H9 (cell line): ENCODE data around the gene NINL. TPM values are rescaled to one million over a fixed set of nuclear protein-coding genes. Genes with fewer than 3 reads are reported as not detected.
A peak's percentile ranks its signal among the peaks of the same experiment; 100 is the strongest.

ENCODE experiments used
- DNase-seq: peaks from one replicate; pipeline ENCODE4 v3.0.0-alpha.2; 2017
- H2AFZ ChIP-seq: one replicate; pipeline ENCODE4 v1.6.1; 2013; ENCODE audit warnings: mild to moderate bottlenecking, low read length, control low read depth, moderate library complexity
- H2AK5ac ChIP-seq: 2 replicates; pipeline ENCODE4 v1.6.1; 2013; ENCODE audit warnings: low read length, control low read depth, mixed read lengths; ENCODE audit not compliant: insufficient read length
- H2BK120ac ChIP-seq: one replicate; pipeline ENCODE4 v1.6.1; 2013; ENCODE audit warnings: low read depth, mild to moderate bottlenecking, low read length, control low read depth, inconsistent platforms; ENCODE audit not compliant: poor library complexity, severe bottlenecking
- H2BK12ac ChIP-seq: 2 replicates; pipeline ENCODE4 v1.6.1; 2013; ENCODE audit warnings: low read length, control low read depth, mixed read lengths, low read depth; ENCODE audit not compliant: insufficient read length
- H2BK15ac ChIP-seq: 2 replicates; pipeline ENCODE4 v1.6.1; 2013; ENCODE audit warnings: low read depth, low read length, control low read depth
- H2BK20ac ChIP-seq: one replicate; pipeline ENCODE4 v1.6.1; 2013; ENCODE audit warnings: low read depth, mild to moderate bottlenecking, low read length, control low read depth, inconsistent platforms; ENCODE audit not compliant: poor library complexity, severe bottlenecking
- H2BK5ac ChIP-seq: 2 replicates; pipeline ENCODE4 v1.6.1; 2013; ENCODE audit warnings: low read length, control low read depth, mixed read lengths; ENCODE audit not compliant: insufficient read length
- H3K14ac ChIP-seq: 2 replicates; pipeline ENCODE4 v1.6.1; 2013; ENCODE audit warnings: low read length, control low read depth; ENCODE audit not compliant: insufficient read depth
- H3K18ac ChIP-seq: 2 replicates; pipeline ENCODE4 v1.6.1; 2013; ENCODE audit warnings: low read depth, mild to moderate bottlenecking, mixed read lengths, low read length, control low read depth; ENCODE audit not compliant: insufficient read length
- H3K23ac ChIP-seq: 2 replicates; pipeline ENCODE4 v1.6.1; 2013; ENCODE audit warnings: low read length, control low read depth, mixed read lengths, low read depth; ENCODE audit not compliant: insufficient read length
- H3K23me2 ChIP-seq: 2 replicates; pipeline ENCODE4 v1.6.1; 2013; ENCODE audit warnings: low read depth, mild to moderate bottlenecking, mixed read lengths, low read length, control low read depth; ENCODE audit not compliant: insufficient read length, poor library complexity, severe bottlenecking
- H3K27ac ChIP-seq: 2 replicates; pipeline ENCODE4 v1.5.1; 2013; ENCODE audit warnings: low read length, control low read depth, mixed read lengths, low read depth; ENCODE audit not compliant: insufficient read length
- H3K27me3 ChIP-seq: 2 replicates; pipeline ENCODE4 v1.6.1; 2013; ENCODE audit warnings: low read length, control low read depth, inconsistent platforms; ENCODE audit not compliant: insufficient read depth
- H3K4ac ChIP-seq: 2 replicates; pipeline ENCODE4 v1.6.1; 2013; ENCODE audit warnings: low read depth, mild to moderate bottlenecking, control low read depth, inconsistent platforms, low read length, moderate library complexity
- H3K4me1 ChIP-seq: 2 replicates; pipeline ENCODE4 v1.6.1; 2013; ENCODE audit warnings: low read length, control low read depth, inconsistent platforms; ENCODE audit not compliant: insufficient read depth
- H3K4me2 ChIP-seq: 2 replicates; pipeline ENCODE4 v1.6.1; 2013; ENCODE audit warnings: low read length, control low read depth, mixed read lengths; ENCODE audit not compliant: insufficient read length, insufficient read depth
- H3K56ac ChIP-seq: 2 replicates; pipeline ENCODE4 v1.6.1; 2013; ENCODE audit warnings: low read depth, mild to moderate bottlenecking, mixed read lengths, low read length, control low read depth; ENCODE audit not compliant: insufficient read length
- H3K79me1 ChIP-seq: 2 replicates; pipeline ENCODE4 v1.6.1; 2013; ENCODE audit warnings: low read depth, mild to moderate bottlenecking, moderate library complexity, low read length, control low read depth, inconsistent platforms; ENCODE audit not compliant: insufficient read depth, poor library complexity, severe bottlenecking
- H3K79me2 ChIP-seq: 2 replicates; pipeline ENCODE4 v1.6.1; 2013; ENCODE audit warnings: low read length, control low read depth, inconsistent platforms; ENCODE audit not compliant: insufficient read depth
- H3K9ac ChIP-seq: 2 replicates; pipeline ENCODE4 v1.6.1; 2013; ENCODE audit warnings: low read length, control low read depth, mixed read lengths; ENCODE audit not compliant: insufficient read length; ENCODE audit errors: extremely low read depth
- H3K9me3 ChIP-seq: one replicate; pipeline ENCODE4 v1.6.1; 2013; ENCODE audit warnings: low read depth, low read length, inconsistent platforms; ENCODE audit not compliant: control insufficient read depth
- H3T11ph ChIP-seq: one replicate; pipeline ENCODE4 v1.6.1; 2013; ENCODE audit warnings: mild to moderate bottlenecking, low read length, control low read depth, inconsistent platforms
- H4K20me1 ChIP-seq: one replicate; pipeline ENCODE4 v1.6.1; 2013; ENCODE audit not compliant: control insufficient read depth, insufficient read length, insufficient read depth
- H4K5ac ChIP-seq: 2 replicates; pipeline ENCODE4 v1.6.1; 2013; ENCODE audit warnings: low read depth, mild to moderate bottlenecking, mixed read lengths, low read length, control low read depth; ENCODE audit not compliant: insufficient read length
- H4K8ac ChIP-seq: replicated peaks from 2 replicates; pipeline ENCODE4 v1.6.1; 2013; ENCODE audit warnings: low read length, control low read depth, mixed read lengths, low read depth; ENCODE audit not compliant: insufficient read length
- H4K91ac ChIP-seq: 2 replicates; pipeline ENCODE4 v1.6.1; 2013; ENCODE audit warnings: low read depth, mild to moderate bottlenecking, moderate library complexity, mixed read lengths, low read length, control low read depth; ENCODE audit not compliant: insufficient read length
- H3K27ac Mint-ChIP-seq, 3 experiments: 2 replicates in 2 of 3; 3 replicates in 1 of 3; pipeline ENCODE4 v1.8.0; 2020 to 2021; ENCODE audit warnings: mixed read lengths in 3 of 3, mild to moderate bottlenecking in 1 of 3, moderate library complexity in 1 of 3
- H3K27me3 Mint-ChIP-seq: 2 replicates; pipeline ENCODE4 v1.8.0; 2021; ENCODE audit warnings: low read depth, mild to moderate bottlenecking, moderate library complexity, mixed read lengths
- H3K36me3 Mint-ChIP-seq, 3 experiments: 2 replicates in 2 of 3; 3 replicates in 1 of 3; pipeline ENCODE4 v1.8.0; 2020 to 2021; ENCODE audit warnings: low read depth in 3 of 3, mixed read lengths in 3 of 3; ENCODE audit not compliant: insufficient read depth in 1 of 3
- H3K4me1 Mint-ChIP-seq, 2 experiments: 2 replicates each; pipeline ENCODE4 v1.8.0; 2020; ENCODE audit warnings: mixed read lengths in 2 of 2
- H3K4me3 Mint-ChIP-seq, 2 experiments: 2 replicates in 1 of 2; 3 replicates in 1 of 2; pipeline ENCODE4 v1.8.0; 2020 to 2021; ENCODE audit warnings: mild to moderate bottlenecking in 2 of 2, mixed read lengths in 2 of 2, moderate library complexity in 1 of 2
- H3K9me3 Mint-ChIP-seq, 2 experiments: 2 replicates in 1 of 2; 3 replicates in 1 of 2; pipeline ENCODE4 v1.8.0; 2020; ENCODE audit warnings: mild to moderate bottlenecking in 2 of 2, mixed read lengths in 2 of 2, moderate library complexity in 1 of 2
- WGBS: extraction: QIAGEN DNeasy Blood & Tissue Kit; methylation state at CpG from one replicate; pipeline ENCODE4 v1.1.7; 2013; ENCODE audit warnings: missing lambda C conversion rate, low lambda C conversion rate, mixed read lengths; ENCODE audit not compliant: insufficient read length; ENCODE audit errors: extremely low coverage; 5-methylcytosine and 5-hydroxymethylcytosine counted together
- total RNA-seq: library from RNA; stranded (reverse); gene quantifications from 2 replicates; pipeline ENCODE4 v1.2.1, GENCODE V29; 2021
- TF ChIP-seq, protein P1 (sequence below): fragments of 200-600 bp; sonication (generic); conservative IDR thresholded peaks from 3 replicates; pipeline ENCODE4 v1.8.0; 2021; ENCODE audit warnings: antibody characterized with exemption, mild to moderate bottlenecking

The NINL gene
- total RNA-seq, 1 experiment from 2014 or later = 34.3 TPM

DNA sequence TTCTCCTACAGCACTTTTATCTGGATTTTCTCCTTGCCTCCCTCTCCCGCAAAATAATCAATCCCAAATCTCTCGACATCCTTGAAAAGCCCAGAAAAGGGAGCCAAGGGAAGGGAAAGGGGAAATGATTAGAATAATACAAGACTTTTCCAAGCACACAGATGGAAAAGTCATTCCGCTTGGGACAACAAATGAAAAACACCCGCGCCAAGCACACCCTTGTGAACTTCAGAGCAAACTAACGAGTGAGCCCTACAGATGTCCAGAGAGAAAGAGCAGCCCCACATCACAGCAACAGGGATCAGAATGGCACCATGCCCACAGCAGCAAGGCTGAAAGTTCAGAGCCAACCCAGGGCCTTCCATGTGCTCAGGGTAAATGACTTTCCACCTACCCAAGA lies 49.6 kb downstream of the NINL start:
- Histone ChIP-seq H3K27me3 (no peaks in the 10 kb centered on the region), H2AK5ac (no peak overlapping the region), H2BK12ac (no peak overlapping the region), H3K9ac (no peak overlapping the region), H2BK15ac (no peak overlapping the region), H3K23ac (no peak overlapping the region), H4K20me1 (peaks cover 4% of the 10 kb centered on the region), H4K5ac (no peak overlapping the region), H3K4me2 (no peak overlapping the region), H3K4me1 (peaks cover 12% of the 10 kb centered on the region), H4K91ac (no peak overlapping the region), H2BK5ac (no peak overlapping the region), H2BK20ac (no peak overlapping the region), H2BK120ac (no peak overlapping the region), H3T11ph (no peak overlapping the region), H3K9me3 (no peaks in the 10 kb centered on the region), H4K8ac (no peak overlapping the region), H3K18ac (no peak overlapping the region), H2AFZ (no peak overlapping the region), H3K56ac (no peak overlapping the region), H3K4ac (no peak overlapping the region), H3K23me2 (no peaks in the 10 kb centered on the region), H3K79me1 (peaks cover 3% of the 10 kb centered on the region), H3K27ac (no peak overlapping the region), H3K79me2 (peaks cover 6% of the 10 kb centered on the region; the same call in 1 of the 2 replicates), H3K14ac (no peak overlapping the region)
- TF ChIP-seq, protein P1, sequence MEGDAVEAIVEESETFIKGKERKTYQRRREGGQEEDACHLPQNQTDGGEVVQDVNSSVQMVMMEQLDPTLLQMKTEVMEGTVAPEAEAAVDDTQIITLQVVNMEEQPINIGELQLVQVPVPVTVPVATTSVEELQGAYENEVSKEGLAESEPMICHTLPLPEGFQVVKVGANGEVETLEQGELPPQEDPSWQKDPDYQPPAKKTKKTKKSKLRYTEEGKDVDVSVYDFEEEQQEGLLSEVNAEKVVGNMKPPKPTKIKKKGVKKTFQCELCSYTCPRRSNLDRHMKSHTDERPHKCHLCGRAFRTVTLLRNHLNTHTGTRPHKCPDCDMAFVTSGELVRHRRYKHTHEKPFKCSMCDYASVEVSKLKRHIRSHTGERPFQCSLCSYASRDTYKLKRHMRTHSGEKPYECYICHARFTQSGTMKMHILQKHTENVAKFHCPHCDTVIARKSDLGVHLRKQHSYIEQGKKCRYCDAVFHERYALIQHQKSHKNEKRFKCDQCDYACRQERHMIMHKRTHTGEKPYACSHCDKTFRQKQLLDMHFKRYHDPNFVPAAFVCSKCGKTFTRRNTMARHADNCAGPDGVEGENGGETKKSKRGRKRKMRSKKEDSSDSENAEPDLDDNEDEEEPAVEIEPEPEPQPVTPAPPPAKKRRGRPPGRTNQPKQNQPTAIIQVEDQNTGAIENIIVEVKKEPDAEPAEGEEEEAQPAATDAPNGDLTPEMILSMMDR = no peak
- peaks cover 66 to 80% of the 10 kb centered on the region in 2 experiments for H3K4me1 Mint-ChIP-seq
- DNase-seq = no peak
- peak overlapping the region; percentile 5 to 77 (median 68); a peak in 6 of 7 replicates for H3K27ac Mint-ChIP-seq
- no CpG with 5 or more reads among the region's 6 CpGs for WGBS
- H3K4me3 Mint-ChIP-seq = no peak overlapping the region
- no peaks in the 10 kb centered on the region for H3K9me3 Mint-ChIP-seq
- H3K27me3 Mint-ChIP-seq = no peaks in the 10 kb centered on the region
- H3K36me3 Mint-ChIP-seq = peaks cover 10 to 19% (median 15%) of the 10 kb centered on the region in 3 experiments; a peak in 6 of 7 replicates
